Fibroblast of skin of abdomen (primary cell): ENCODE measurements around the gene CRBN.

Experiments used
- DNase-seq: peaks from one replicate; pipeline ENCODE4 v3.0.0-alpha.2; 2013

Gene CRBN

DNA sequence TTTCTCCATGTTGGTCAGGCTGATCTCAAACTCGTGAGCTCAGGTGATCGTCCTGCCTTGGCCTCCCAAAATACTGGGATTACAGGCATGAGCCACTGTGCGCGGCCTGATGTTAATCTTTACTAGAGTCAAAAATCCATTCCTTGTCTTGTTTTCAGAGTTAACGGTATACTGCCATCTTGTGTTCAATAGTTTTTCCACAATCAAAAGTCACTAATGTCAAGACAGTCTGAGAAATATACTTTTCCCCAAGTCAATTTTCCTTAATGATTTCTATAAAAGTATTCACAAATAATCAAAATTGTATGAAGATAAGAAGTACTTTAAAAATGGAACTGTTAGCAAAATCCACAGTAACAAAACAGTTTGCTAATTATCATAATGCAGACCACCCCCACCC is 8.5 kb downstream of the CRBN start:
- DNase-seq, result peak; percentile 6

DNA sequence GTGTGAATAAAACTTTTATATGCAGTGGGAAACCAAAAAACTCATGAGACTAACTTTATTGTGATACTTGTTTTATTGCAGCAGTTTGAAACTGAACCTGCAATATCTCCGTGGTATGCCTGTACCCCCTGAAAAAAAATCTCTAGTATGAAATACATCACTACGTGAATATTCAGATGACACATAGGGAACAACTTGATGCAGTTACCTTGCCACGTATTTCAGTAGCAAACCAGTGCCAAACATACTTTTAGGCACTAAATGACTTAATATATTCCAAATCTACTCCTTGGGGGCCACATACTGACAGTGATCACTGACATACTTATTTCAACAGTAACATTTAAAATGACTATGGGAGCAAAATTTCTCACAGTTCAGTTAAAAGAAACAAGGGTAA is 13.8 kb downstream of the CRBN start:
- no peak for DNase-seq

DNA sequence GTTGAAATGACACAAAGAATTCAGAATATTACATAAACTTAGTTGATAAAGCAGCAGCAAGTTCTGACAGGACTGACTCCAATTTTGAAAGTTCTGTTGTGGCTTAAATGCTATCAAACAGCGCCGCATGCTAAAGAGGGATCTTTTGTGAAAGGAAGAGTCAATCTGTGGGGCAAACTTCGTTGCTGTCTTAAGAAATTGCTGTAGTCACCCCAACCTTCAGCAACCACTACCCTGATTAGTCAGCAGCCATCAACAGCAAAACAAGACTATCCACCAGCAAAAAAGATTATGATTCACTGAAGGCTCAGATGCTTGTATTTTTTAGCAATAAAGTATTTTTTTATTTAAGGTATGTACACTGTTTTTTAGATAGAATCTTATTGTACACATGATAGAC is 14.2 kb downstream of the CRBN start:
- no peak for DNase-seq

DNA sequence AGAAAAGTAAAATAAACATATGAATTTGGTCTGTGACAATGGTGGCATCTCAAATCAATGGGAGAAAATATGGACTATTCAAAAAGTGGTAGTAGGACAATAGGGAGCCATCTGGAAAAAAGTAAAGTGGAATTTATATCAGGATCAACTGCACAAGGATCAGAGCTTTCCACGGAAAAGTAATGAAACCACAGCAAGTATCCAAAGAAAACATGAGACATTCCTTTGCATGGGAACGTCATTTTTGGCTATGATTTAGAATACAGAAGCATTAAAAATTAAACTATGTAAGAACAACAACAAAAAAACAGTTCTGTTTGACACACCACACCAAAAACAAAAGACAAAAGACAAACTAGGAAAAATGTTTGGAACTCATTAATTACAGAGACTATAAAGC is 18.7 kb downstream of the CRBN start:
- no peak for DNase-seq

DNA sequence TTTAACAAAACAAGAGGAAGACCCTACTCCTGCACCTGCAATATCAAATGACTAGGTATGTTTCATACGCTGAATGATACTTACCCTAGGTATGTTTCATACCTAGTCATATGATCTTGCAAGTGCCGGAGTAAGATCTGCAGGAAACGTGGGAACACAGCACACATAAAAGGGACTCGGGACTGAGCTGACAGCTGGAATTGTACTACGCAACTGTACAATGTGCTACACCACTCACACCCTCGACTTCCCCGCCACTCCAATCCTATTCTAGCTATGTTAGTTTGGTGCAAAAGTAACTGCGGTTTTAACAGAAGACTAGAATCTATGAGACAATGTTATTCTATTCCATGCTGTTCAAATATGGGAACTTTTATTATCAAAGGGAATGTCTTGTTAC is 22.0 kb downstream of the CRBN start:
- DNase-seq, result no peak

DNA sequence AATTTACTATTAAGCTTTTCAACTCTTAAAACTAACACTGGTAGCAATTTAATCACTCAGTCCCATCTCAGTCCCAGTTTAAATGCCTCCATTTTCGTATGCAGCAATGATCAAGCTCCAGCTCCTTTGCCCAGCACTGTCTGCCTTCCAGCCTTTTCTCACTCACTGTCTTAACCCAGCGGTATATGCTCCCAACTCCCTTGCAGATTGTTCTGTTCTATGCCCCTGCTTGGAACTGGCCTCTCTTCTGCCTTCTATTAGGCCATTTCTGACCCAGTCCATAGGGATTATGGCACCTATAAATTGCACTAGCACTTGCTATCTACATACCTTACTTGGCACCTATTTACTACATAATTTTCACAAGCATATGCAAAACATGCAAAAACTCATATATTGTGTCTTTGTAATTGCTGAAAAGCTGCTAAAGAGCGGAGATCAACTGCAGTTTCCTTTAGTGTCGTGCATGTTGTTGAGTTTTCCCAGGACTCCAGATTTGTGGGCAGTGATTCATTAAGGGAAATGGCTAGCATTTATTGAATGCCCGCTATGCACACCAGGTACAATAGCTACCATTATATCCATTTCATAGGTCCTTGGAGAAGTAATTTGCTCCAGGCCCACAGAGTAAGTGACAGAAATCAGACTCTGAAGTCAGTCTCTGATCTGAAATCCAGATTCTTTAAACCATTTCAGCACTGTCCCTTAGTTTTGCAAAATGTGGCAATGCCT is 24.4 kb downstream of the CRBN start:
- DNase-seq, result no peak

DNA sequence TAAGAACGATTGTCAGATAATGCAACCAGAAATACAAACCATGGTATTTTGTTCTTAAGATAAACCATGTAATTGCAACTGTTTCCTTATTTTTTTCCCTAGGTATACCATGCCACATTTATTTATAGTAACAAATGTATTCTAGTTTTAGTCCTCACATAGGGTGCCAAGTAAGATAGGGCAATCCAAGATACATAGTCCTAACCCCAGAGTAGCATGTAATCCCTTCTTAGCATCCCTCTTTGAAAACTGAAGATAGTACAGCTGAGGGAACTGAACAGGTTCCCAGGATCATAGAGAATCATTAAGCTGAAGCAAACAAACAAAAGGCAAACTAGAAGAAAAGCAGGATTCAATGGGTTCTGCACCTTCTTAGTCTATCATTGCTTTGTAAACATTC is 28.0 kb downstream of the CRBN start:
- no peak for DNase-seq

DNA sequence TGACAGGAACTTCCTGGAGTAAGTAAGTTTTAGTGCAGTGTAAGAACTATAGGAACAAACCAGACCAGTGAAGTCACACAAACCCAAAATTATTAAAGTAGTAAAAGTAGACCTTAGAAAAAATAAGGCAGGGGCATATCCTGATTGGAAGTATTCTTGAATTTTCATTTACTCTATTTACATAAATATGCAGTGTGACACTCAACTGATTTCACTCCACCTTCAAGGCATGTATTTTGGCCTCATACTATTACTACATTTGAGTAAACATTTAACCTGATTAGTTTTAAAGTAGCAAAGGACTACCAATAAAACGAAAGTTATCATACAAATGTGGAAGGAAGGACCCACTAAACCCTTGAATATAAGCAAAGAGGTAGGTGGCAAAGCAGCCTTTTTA is 29.9 kb downstream of the CRBN start:
- no peak for DNase-seq

DNA sequence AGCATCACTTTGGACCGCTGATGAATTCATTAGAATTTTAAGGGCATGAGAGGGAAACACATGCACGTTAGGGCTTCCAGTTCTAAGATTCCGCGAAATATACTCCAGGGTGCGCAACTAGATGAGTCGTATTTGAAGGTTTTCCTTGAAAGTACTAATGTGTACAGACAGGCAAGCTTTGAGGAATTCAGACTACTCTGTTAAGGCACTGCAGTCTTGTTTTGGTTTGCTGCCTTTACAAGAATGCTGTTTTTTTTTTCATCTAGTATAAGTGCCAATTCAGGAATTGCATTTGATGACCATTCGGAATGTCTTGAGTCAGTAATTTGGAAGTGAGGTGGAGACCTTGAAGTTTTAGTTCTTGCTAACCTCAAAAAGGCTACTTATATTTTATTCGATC is 33.7 kb downstream of the CRBN start:
- DNase-seq, result peak; percentile 18

DNA sequence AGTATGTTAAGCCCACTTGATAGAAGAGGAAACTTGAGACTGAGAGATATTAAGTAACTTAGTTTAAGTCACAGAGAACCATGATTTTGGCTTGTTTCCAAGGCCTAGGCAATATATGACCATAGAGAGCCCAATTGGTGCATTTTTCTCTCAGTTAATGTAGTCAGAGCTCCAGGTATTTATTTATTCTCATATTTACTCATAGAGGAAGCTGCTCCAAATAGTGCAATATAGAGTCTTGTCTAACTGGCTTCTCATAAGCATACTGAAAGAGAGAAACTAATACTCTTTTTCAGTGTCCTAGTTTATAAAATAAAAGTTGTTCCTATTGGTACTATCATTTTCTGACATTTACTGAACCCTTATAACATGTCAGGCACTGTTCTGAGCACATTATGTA is 37.6 kb downstream of the CRBN start:
- no peak for DNase-seq

DNA sequence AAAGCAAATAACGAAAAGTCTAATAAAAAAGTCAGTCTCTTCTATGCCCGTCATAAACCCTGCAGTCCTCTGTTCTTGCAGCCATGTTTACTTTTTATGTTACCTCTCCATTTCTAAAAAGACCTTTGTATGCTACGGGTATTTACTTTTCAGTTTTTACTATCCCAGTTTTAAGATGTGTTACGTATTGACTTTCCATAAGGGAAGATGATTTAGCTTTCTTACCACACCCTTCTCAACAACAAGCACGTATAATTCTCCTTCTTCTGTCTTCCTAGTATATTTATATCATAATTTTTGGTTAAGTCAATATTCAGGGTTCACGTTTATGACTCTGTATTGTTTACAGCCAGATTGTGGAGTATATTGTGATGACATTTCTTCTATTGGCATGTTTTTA is 42.0 kb downstream of the CRBN start:
- no peak for DNase-seq

DNA sequence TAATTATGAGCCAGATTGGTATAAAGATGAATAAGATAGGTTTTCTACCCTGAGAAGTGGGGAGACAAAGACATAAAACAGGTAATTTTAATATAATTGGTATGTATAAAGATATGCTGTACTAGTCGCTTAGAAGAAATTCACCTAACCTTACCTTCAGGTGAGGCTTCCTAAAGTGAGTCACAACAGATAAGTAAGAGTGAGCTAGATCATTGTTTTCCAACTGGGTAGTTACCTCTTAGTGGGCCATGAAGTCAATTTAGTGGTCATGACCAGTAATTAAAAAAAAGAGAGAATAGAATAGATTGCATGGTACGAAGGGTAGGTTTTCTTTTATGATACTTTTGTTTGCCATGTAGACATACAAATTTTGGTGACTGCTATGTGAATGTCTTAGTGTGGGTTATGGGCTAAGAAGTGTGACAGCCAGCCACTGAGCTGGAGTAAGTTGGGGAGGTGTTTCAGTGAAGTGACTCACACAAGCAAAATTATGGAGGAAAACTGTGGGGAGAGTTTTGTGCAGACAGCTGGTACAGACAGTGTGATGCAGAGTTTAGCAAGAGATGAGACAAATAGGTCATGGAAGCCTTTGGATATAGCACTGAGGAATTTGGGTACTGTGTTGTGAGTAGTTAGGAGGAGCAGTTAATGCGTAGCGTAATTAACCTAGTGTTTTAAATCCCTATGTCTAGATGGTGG is 44.6 kb downstream of the CRBN start:
- DNase-seq, result peak; percentile 16

DNA sequence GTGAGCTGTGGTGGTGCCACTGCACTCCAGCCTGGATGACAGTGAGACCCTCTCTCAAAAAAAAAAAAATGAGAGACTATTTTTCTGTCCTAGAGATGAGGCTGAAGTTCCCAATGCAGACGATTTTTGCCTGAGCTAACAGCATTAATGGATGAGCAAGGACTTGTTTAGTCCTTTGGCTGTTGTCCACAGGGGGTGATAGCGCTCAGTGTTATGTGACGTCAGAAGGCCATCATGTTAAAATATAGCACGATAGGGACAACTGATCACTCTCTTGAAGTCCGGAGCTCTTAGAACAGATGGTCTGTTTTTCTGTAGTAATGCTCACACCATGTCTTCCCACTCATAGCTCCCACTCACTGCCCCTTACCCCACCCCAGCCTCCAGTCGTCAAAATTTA is 46.0 kb downstream of the CRBN start:
- DNase-seq, result no peak

DNA sequence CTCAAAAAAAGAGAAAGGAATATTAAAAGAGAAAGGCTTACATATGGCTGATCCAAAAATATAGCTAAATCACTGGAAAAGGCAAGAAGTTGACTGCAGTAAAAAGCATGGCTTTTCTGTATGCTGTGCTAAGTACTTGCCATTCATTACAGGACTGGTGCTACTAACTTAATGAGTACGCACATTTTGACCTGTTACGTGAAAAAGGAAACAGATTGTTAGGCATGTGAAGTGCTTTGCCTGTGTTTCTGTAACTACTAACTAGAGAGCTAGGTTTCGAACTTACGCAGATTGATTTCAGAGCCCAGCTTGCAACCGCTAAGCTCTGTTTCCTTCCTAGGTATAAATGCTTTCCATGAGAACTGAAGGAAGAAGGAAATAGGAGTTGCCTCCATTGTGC is 49.9 kb downstream of the CRBN start:
- no peak for DNase-seq

DNA sequence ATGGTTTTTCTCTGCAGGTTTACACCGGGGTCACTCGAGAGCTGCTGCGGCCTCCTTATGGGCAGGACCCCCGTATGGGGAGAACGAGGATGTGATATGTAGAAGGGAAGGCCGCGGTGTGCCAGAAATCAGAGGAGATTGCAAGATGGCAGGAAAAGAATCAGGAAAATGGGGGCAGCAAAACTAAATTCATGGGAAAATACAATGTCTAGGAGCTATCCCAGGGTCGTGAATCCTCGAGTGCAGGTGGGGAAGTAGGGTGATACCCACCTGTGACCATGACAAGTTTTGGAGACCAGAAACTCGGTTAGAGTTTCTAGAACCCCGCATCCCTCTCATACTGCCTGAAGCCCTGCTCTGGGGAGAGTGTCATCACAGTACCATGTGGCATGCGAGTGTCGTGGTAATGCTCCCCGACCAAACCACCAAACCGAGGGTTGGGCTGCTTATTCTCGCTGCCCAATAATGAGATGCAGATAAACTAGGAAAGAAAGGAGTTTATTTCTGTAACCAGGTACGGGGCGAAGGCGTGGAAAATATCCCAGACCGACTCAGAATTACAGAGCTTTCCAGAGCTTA is 52.0 kb downstream of the CRBN start:
- peak; percentile 8 for DNase-seq

DNA sequence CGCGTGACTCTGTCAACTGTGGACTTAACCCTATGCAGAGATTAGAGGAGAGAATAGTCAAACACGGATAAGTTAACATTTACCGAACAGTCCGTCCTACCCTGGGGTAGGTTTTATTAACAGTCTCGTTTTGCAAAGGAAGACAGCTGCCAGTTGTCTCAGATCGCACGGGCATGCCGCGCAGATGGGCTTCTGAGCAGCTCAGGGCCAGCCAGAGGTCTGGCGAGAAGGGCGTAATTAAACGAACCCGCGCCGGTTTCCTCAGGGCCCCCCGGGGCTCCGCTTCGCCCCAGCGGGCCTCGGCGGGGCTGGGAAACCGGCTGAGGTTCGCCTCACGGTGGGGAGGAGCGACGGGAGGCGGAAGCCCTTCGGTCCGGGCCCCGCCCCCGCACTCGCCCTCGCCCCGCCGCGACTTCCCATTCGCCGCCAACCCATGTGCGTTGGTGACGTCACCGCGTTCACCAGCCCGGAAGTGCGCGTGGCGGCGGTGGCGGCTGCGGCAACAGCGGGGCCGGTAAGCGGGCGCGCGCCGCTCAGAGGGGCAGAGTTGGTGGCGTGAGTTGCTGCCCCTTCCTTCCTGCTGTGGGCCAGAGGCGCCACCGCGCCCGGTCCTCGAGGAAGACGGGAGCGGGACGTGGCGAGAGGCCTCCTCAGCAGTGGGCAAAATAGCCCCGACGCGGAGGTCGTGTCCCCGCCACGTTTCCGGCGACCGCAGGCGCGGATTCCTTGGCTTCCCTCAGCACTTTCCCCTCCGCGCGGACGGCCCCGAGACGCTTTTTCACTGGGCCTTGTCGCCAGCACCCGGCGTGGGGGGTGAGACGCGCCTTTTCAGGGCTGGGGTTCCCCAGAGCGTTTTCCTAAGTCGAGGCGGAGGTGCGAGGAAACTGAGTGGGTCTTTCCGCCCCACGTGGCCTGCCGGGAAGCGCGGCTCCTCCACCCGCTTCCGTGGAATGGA is 52.7 kb downstream of the CRBN start, which contains the start of gene TRNT1:
Gene TRNT1 (plus strand): TSS at position 464 of the 955 bp plus-strand sequence. CDS start 2,101 bp downstream, outside the sequence.
- peak; percentile 95 for DNase-seq

DNA sequence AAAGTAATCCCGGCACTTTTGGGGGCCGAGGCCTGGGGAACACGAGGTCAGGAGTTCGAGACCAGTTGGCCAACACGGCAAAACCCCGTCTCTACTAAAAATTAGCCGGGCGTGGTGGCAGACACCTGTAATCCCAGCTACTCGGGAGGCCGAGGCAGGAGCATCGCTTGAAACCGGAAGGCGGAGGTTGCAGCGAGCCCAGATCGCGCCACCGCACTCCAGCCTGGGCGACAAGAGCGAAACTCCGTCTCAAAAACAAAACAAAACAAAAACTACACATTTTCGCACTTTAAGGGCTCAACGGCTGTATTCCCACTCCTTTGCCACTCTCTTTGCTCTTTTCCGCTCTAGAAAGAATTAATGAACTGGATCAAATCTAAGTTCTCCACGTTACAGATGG is 53.5 kb downstream of the CRBN start:
- DNase-seq, result no peak

DNA sequence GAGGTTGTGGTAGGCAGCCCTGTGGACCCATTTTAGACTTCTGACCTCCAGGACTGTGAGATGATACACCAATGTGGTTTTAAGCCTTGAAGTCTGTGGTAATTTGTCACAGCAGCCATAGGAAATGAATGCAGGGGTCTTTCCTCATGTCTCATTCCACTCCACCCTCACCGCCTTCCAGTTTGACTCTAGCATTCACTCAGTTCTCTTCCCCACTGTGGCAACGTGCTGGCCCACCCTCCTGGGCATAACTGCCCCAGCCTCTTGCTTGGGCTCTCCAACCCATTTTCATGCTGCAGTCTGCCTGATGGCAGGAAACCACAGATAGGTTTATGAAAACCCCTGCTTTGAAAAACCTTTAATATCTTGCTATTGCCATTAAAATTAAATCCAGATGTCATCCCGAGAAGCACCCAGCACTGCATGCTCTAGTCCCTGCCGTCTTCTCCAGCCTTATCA is 60.1 kb downstream of the CRBN start:
- peak; percentile 10 for DNase-seq

DNA sequence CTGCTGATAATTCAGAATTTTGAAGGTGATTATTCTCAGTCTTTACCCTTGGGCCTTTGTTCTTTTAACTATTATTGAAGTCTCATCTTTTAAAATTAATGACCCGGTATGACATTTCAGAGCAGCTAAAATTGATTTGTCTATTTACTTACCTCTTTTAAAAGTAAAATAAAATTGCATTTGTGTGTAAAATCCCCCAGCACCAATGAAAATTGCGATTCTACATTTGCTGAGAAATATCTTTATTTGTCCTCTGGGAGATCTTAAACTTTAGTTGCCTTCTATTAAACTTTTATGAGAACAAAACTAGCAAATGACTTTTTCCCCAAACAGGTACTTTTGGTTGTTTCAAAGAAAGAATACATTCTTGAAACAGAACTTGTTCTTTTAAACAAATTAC is 61.8 kb downstream of the CRBN start:
- DNase-seq, result no peak

DNA sequence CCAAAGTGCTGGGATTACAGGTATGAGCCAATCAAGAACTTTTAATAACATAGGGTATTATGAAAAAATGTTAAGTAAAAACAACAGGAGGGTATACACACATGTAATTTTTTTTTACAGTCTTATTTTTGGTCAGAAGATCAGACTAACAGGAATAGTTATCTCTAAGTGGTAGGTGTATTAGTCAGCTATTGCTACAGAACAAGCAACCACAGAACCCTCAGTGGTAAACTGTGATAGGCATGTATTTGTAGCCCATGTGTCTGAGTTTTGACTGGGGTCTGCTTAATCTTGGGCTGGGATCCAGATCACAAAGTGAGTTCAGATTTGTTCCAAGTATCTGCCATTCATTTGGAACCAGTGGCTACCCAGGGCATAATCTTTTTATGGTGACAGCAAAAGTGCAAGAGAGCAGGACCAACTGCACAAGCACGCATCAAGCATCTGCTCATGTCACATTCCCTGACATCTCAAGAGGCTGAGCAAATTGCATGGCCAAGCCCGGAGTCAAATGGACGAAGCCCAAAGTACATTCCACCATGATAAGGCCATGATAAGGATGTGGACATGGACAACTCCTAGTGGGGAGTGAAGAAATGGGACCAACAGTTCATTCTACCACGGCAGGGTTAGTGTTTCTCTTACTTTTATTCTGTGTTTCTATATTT is 66.3 kb downstream of the CRBN start:
- no peak for DNase-seq

DNA sequence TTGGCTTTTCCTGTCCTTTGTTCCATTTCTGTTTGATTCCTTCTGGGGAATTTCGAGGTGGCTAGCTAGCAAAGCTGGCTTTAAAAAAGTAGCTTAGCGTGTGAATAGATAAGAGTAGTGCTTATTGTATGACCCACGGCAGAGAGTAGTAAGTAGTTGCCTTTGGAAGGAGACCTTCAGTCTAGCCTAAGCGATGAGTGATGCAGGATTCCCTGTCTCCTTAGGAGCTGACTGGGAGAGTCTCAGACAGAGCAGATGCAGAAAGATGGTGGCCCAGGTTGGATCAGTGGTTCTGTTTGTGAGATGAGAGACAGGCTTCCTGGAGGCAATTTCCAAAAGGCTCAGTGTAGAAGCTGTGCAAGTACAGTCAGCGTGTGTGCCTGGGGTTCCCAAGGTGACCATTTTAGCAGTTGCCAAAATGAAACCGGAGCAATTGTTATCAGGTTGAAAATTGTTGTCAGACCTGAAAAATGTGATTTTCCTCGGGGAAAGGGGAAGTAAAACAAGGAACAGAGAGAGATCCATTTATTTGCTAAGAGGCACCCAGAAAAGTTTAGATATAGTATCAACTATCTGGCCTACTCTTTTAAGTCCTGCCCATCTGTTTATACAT is 68.6 kb downstream of the CRBN start:
- no peak for DNase-seq

DNA sequence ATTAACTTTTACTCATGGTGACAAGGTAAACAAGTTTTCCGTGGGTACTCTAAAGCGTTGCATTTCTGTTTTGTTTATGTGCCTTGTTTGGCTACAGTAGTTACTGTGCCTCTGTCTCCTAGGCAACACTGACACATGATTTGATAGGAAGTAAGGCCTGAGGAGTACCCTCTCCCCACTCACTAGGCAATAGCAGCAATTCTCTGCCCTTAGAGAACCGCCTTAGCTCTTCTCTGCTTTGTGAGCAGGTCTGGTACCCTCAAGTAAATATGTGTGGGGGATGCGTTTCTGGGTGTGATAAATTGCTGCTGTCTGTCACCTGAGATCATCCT is 69.2 kb downstream of the CRBN start, which contains the start of gene IL5RA:
Gene IL5RA (minus strand): TSS at position 76 of the 332 bp plus-strand sequence. CDS start 5,390 bp downstream, outside the sequence.
- DNase-seq, result no peak
